Erythroblast (primary cell): ENCODE measurements around the gene TRMO.

Experiments used
- GATA1 ChIP-seq: IDR thresholded peaks from 2 replicates; pipeline ENCODE4 v1.6.1; 2011; ENCODE audit warnings: low read depth, mild to moderate bottlenecking, control low read depth, low read length, moderate library complexity
- POLR2A ChIP-seq: IDR thresholded peaks from 2 replicates; pipeline ENCODE4 v1.6.1; 2011; ENCODE audit warnings: mild to moderate bottlenecking, low read length

GRCh38 chr9:97855899-97856298 lies 66.4 kb downstream of the TRMO start:
- TF ChIP-seq POLR2A (no peak), GATA1 (no peak)
